ENCODE measurements around the gene RCC1.
"Not testable (repeated sequence)": the region's sequence is repeated elsewhere in the genome, so short reads cannot be mapped to it uniquely, and the experiment has no call there.

RCC1 gene

GRCh38 chr1:28505406-28506187, at the start of gene RCC1:
Gene RCC1 (plus strand): TSS chr1:28506043. CDS start chr1:28529867, 23,824 bp downstream.
- peak; percentile 79 to 93 for DNase-seq (ENCODE audit: low read depth in 2 of 2)

GRCh38 chr1:28456078-28456477, 49.8 kb upstream of the RCC1 start:
- DNase-seq (ENCODE audit: low read depth in 2 of 2), result no peak

GRCh38 chr1:28457678-28458077, 48.2 kb upstream of the RCC1 start:
- DNase-seq (ENCODE audit: low read depth in 2 of 2), result no peak

- DNase-seq (ENCODE audit: low read depth in 2 of 2), result no peak
Observed at GRCh38 chr1:28458237-28459228, 47.3 kb upstream of the RCC1 start.

GRCh38 chr1:28466226-28466778, 39.5 kb upstream of the RCC1 start:
- DNase-seq (ENCODE audit: low read depth in 2 of 2), result no peak

GRCh38 chr1:28470146-28470545, 35.7 kb upstream of the RCC1 start:
- no peak for DNase-seq (ENCODE audit: low read depth in 2 of 2)

GRCh38 chr1:28479497-28479896, 26.3 kb upstream of the RCC1 start:
- DNase-seq (ENCODE audit: low read depth in 2 of 2), result not testable (repeated sequence)

GRCh38 chr1:28480308-28480707, 25.5 kb upstream of the RCC1 start:
- no peak for DNase-seq (ENCODE audit: low read depth in 2 of 2)

- DNase-seq (ENCODE audit: low read depth in 2 of 2), result no peak
Observed at GRCh38 chr1:28482138-28482537, 23.7 kb upstream of the RCC1 start.

- no peak for DNase-seq (ENCODE audit: low read depth in 2 of 2)
Observed at GRCh38 chr1:28482702-28483101, 23.1 kb upstream of the RCC1 start.

- no peak for DNase-seq (ENCODE audit: low read depth in 2 of 2)
Observed at GRCh38 chr1:28494737-28495136, 11.1 kb upstream of the RCC1 start.

GRCh38 chr1:28499553-28499952, 6.3 kb upstream of the RCC1 start:
- DNase-seq (ENCODE audit: low read depth in 2 of 2), result no peak

- DNase-seq (ENCODE audit: low read depth in 2 of 2), result no peak
Observed at GRCh38 chr1:28501925-28502324, 3.9 kb upstream of the RCC1 start.

GRCh38 chr1:28503117-28503516, 2.7 kb upstream of the RCC1 start:
- no peak for DNase-seq (ENCODE audit: low read depth in 2 of 2)

GRCh38 chr1:28506907-28507246, 1.0 kb downstream of the RCC1 start:
- DNase-seq (ENCODE audit: low read depth in 2 of 2), result no peak

- no peak for DNase-seq (ENCODE audit: low read depth in 2 of 2)
Observed at GRCh38 chr1:28507247-28507645, 1.4 kb downstream of the RCC1 start.

GRCh38 chr1:28507646-28508434, 2.0 kb downstream of the RCC1 start:
- no peak for DNase-seq (ENCODE audit: low read depth in 2 of 2)

GRCh38 chr1:28508435-28508754, 2.6 kb downstream of the RCC1 start:
- DNase-seq (ENCODE audit: low read depth in 2 of 2), result no peak

GRCh38 chr1:28509705-28510272, 3.9 kb downstream of the RCC1 start:
- DNase-seq (ENCODE audit: low read depth in 2 of 2), result no peak

GRCh38 chr1:28510273-28510969, 4.6 kb downstream of the RCC1 start:
- no peak for DNase-seq (ENCODE audit: low read depth in 2 of 2)

GRCh38 chr1:28510970-28511440, 5.2 kb downstream of the RCC1 start:
- DNase-seq (ENCODE audit: low read depth in 2 of 2), result no peak

Measured in stimulated activated CD4-positive, alpha-beta T cell treated with anti-CD3 and anti-CD28 coated beads, Interleukin-1b, Interleukin-23, amount 100 ng/mL, for 1 hour (primary cell).